ENCODE results near the gene GDAP1L1.
"Not testable (repeated sequence)": the region's sequence is repeated elsewhere in the genome, so short reads cannot be mapped to it uniquely, and the experiment has no call there.

GDAP1L1 gene

DNA sequence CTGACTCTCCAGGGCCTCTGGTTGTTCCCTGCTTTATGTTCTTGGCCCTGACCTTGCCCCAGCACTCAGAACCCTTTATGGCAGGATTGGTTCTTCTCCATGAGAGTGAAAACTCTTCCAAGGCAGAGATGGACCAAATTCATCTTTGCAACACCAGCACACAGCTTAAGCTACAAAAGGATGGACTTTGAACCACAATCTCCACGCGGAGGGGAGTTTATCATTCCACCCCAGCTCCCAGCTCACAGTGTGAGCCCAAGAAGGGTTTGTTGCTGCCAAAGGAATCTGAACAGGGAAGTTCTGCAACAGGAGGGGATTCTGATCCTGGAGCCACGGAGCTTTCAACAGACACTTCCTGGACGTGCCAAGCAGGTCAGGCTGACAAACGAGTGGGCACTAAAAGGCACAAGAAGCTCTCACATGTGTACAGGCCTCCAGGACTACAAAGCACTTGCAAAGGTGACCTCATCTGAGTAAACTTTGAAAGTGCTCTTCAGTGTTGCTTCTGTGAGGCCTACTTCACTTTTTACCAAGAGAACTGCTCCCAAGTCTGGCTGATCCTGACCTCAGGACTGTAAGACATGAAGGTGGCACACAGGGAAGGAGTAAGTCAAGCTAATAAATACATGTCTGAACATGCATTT is 55.0 kb downstream of the GDAP1L1 start:
- no peak for DNase-seq (ENCODE audit: low read depth, low spot score)

DNA sequence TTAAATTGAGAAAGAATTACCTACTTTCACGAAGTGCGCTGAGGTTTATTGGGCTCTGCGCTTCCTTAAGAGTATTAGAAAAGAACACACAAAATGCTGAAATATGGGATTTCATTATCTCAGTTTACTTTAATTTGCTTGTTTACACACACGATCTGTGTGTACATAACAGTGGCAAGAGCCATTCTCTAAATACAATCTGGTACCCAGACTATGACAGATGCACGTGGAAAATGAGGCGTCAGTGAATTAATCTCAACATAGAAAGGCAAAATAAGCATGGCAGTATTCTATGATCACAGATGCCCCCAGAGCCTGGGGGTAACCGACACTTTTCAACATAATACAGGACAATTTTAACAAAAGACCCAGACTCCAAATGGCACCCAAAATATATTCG is 55.6 kb downstream of the GDAP1L1 start:
- DNase-seq (ENCODE audit: low read depth, low spot score): no peak

DNA sequence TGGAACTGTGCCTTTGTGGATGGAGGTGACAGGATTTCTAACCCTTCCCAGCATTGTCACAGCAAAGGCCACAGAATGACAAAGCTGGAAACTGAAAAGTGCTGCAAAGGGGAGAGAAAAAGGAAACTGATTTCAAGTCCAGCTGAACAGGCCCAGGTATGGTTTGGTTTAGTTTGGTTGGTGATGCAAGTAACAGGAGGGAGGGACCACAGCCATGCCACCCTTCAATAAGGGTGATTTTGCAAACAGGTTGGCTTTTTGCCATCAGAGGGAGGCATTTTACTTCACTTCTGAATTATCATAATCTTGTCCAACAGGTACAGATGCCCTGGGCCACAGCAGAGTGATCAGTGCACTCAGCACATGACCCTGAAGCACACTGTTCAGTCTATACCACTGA is 57.3 kb downstream of the GDAP1L1 start:
- no peak for DNase-seq (ENCODE audit: low read depth, low spot score)

DNA sequence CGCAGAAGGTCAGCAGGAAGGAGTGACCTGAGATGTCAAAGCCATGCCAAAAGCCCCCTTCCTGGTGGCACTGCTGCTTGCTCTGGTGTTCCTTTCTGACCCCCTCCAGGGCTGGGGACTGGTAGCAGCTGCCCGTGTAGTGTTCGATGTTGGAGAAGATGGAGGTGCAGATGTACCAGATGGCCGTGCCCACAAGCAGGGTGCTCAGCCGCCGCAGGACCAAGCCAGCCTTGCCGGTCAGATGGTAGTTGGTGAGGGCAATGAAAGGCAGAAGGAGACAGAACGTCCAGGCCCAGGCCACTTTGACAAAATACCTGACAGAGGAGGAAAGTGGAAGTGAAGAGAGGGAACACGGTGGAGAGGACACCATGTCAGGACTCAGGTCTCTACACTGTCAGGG is 59.8 kb downstream of the GDAP1L1 start:
- DNase-seq (ENCODE audit: low read depth, low spot score): no peak

DNA sequence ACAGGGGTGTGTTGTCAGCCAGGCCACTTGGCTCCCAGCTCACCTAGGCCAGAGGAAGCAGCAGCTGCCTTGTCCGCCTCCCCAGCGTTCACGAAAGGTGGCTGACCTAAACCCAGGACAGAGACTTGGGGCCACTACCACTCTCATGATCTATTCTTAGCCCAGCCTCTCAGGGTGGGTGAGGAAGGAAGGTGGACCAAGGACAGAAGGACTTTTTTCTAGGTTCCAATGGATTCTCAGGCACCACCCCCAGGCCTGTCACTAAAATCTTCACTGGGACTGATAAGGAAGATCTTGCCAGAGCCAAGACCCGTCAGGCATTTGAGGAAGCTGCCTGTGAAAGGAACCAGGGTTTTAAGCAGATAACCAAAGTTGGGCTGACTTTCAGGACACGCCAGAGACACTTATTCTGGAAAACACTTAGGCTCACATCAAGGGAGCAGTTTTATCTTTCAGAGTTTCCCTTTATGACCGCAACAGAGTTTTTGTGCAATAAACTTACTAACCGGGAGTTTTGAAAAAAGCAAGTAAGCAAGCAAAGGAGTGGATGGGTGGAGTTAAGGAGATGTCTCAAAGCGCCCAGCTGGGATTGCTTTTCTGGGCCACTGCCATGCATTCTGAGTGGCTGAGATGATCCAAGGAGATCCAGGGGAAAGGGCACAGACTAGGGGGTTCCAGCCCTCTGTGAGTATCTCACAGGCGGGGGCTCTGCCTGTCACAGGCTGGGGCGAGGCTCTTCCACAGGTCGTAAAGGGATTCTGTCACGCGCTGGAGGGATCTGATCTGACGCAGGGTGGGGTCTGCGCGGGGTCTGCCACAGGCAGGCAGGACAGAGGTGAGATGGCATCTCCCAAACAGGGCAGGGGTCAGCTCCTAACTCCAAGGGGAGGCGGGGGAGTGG is 62.9 kb downstream of the GDAP1L1 start:
- peak; percentile 15 for DNase-seq (ENCODE audit: low read depth, low spot score)

DNA sequence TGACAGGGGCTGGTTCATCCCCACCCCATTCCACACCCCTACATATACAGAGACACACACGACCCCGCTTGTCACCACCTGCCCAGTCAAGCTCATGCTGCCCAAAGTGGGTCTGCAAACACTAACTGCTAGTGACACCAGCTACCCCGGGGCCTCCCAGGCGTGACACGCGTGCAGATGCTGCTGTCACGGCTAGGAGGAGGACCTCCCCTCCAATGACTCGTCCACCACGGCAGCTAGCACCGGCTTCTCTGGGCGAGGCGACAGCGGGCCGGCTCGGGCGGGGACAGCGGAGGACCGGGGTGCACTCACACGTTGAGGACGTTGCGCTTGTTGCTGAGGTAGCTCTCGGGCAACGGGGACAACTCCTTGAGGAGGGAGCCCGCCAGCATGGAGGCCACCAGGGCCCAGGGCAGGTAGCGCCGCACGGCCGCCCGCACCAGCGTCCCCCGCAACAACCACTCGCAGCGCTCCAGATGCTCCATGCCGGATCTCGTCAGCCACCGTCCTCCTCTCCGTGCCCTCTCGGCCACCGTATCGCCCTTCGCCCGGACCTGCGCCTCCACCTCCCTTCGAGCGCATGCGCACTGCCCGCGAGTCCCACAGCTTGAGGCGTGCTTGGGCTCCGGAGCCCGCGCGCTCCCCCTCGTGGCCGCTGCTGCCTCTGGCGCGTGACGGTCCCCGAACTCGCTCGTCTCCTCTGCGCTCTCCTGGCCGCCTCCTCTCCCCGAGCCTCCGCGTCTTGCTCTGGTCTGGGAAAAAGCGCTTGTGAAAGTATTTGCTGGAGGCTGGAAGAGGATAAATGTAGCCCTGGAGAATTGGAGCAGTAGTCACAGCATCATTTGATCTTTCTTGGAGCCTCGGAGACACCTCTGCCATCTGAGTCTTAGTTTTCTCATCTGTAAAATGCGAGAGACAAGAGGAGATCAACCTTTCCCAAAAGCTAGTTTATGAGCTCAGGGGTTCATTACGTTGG is 63.8 kb downstream of the GDAP1L1 start, which contains the start of gene FITM2:
TSS of gene FITM2 (minus strand) at position 539 of the 976 bp plus-strand sequence. CDS start at position 485, 54 bp downstream.
- DNase-seq (ENCODE audit: low read depth, low spot score): peak; percentile 98

DNA sequence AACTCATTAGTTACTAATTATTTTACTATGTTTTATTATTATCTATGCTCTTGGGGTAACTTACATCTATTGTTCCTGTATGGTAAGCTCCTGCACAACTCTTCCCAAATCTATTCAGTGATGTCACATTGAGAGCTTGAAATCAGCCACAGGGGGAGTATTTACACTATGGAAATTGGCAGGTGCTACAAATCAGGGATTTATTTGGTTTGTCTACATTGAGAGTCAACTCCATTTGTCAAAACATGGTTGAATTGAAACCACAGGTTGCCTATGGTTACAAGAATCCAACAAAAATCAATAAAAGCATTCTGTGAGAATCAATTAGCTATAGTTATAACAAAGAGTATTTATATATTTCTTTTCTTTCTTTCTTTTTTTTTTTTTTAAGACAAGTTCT is 67.8 kb downstream of the GDAP1L1 start:
- DNase-seq (ENCODE audit: low read depth, low spot score): no peak

DNA sequence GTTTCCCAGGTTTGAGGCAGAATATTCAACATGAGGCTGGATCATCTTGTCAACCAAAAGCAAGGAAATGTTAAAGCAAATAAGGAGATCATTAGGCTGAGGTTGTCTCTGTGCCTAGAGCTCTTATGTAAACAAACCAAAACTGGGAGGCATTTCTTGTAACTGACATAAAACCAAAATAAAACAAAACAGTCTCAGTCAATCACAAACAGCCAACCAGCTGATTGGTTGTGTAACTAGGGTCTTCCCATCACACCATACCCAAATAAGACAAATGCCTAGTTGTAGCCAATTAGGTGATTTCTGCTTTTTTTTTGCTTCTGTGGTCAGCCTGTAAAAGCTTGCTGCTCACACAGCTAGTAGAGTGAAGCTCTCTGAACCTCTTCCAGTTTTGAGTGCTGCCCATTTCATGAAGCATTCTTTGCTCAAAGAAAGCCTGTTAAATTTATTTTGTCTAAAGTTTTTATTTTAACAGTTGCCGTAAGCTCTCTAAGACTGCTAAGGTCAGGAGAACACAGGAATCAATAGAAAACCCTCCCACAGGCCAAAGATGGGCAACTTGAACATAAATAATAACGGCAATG is 72.8 kb downstream of the GDAP1L1 start:
- no peak for DNase-seq (ENCODE audit: low read depth, low spot score)

DNA sequence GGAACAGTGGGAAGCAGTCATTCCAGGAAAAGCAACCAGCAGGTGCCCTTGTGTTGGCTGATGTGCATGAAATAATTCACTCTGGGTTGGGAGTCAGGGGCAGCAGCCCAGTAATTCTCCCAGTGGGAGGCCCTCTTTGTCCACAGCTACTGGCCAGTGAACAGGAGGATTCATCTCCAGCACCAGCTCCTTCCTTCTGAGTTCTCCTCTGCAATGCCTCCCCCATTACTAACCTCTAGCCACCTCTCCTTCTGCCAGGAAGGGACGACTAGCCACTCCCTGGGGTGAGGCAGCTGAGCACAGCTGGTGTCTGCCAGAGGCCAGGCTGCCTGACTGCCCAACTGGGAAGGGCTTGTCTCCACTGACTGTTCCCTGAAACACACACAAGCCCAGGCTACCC is 77.2 kb downstream of the GDAP1L1 start:
- no peak for DNase-seq (ENCODE audit: low read depth, low spot score)

DNA sequence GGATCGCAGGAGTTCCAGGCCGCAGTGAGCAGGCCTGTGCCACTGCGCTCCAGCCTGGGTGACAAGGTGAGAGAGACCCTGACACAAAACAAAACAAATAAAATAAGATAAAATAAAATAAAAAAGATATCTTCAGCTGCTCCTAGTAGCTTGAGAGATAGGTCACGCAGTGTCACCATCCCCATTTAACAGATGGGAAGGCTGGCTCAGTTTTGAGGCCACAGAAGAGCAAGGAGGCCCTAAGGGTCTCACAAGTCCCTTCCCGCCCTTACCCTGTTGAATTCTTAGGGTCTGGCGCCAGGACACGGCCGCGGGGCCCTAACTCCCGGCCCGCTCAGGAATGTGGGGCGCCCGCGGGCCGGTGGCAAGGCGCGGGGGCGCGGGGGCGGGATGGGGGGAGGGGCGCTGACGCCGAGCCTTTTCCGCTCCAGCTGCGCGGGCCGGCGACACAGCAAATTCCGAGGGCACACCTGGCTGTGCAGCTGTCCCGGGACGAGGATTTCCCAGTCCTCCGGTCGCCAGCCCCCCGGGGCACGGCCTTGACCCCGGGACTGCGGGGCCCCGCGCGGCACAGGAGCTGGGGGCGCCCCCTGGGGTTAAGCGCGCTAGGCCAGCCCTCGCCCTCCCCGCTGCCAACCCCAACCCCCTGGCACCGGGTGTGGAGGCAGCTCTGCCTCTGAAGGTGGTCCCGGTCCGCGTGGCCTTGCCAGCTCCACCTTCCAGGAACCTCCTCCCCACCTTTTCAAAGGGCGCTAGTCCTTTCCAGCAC is 79.5 kb downstream of the GDAP1L1 start:
- DNase-seq (ENCODE audit: low read depth, low spot score): no peak

DNA sequence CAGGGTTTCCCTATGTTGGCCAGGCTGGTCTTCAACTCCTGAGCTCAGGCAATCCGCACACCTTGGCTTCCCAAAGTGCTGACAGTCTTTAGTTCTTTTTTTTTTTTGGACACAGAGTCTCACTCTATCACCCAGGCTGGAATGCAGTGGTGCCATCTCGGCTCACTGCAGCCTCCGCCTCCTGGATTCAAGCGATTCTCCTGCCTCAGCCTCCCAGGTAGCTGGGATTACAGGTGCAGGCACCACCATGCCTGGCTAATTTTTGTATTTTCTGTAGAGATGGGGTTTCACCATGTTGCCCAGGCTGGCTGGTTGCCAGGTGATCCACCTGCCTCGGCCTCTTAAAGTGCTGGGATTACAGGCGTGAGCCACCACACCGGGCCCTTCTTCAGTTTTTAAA is 80.6 kb downstream of the GDAP1L1 start:
- DNase-seq (ENCODE audit: low read depth, low spot score): not testable (repeated sequence)

DNA sequence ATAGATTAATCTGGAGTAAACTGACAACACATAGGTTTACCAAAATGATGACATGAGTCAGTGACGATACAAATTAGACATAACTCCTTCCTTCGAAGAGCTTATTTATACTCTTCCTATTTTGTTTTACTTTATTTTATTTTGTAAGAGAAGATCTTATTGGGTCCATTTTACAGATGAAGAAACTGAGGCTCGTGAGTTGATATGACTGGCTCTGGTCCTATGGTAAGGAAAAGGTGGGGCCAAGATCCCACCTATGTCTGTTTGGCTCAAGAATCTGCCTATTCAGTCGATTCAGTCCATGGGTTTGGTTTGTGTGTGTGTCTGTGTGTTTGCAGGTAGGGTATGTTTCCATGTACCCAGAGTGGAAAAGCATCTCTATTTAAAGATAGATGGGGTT is 81.3 kb downstream of the GDAP1L1 start:
- DNase-seq (ENCODE audit: low read depth, low spot score): no peak
